ENCODE measurements around the gene TCF4. TPM values are rescaled to one million over a fixed set of nuclear protein-coding genes. Genes with fewer than 3 reads are reported as not detected.
A peak's percentile ranks its signal among the peaks of the same experiment; 100 is the strongest.

The TCF4 gene
- total and polyA plus RNA-seq, 2 experiments from 2014 or later: 77.7 to 89.2 TPM

GRCh38 chr18:55585065-55585919 lies 2.7 kb downstream of the TCF4 start:
- peaks cover 2% of the 10 kb centered on the region for H3K27me3 Mint-ChIP-seq (ENCODE audit: insufficient read depth, low read depth, poor library complexity)
- H3K36me3 Mint-ChIP-seq (ENCODE audit: low read depth): peaks cover 33% of the 10 kb centered on the region
- DNase-seq (ENCODE audit: low spot score): no peak
- TF ChIP-seq STAT1 (IDR thresholded peaks at IDR 0.05; ENCODE audit: unreplicated experiment) (no peak), CREB1 (CRISPR knock-in tag; IDR thresholded peaks at IDR 0.05; ENCODE audit: low read depth) (no peak), ZNF331 (CRISPR knock-in tag; IDR thresholded peaks at IDR 0.05; ENCODE audit: low read depth) (no peak), ZNF114 (CRISPR knock-in tag; IDR thresholded peaks at IDR 0.05) (no peak), EZH2 (IDR thresholded peaks at IDR 0.05; ENCODE audit: low read depth, unreplicated experiment) (no peak), REST (IDR thresholded peaks at IDR 0.05; ENCODE audit: unreplicated experiment) (no peak), POLR2AphosphoS5 (IDR thresholded peaks at IDR 0.05; ENCODE audit: low read depth) (no peak), EZH2phosphoT487 (IDR thresholded peaks at IDR 0.05; ENCODE audit: unreplicated experiment) (no peak), JUNB (IDR thresholded peaks at IDR 0.05; ENCODE audit: unreplicated experiment) (no peak), CTCF (conservative IDR thresholded peaks at IDR 0.05; ENCODE audit: low read depth in 2 of 2) (no peak), NANOG (IDR thresholded peaks at IDR 0.05; ENCODE audit: borderline replicate concordance) (no peak)
- TF ChIP-seq, protein P1, sequence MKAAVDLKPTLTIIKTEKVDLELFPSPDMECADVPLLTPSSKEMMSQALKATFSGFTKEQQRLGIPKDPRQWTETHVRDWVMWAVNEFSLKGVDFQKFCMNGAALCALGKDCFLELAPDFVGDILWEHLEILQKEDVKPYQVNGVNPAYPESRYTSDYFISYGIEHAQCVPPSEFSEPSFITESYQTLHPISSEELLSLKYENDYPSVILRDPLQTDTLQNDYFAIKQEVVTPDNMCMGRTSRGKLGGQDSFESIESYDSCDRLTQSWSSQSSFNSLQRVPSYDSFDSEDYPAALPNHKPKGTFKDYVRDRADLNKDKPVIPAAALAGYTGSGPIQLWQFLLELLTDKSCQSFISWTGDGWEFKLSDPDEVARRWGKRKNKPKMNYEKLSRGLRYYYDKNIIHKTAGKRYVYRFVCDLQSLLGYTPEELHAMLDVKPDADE (IDR thresholded peaks at IDR 0.05): no peak
- TF ChIP-seq, protein P2, sequence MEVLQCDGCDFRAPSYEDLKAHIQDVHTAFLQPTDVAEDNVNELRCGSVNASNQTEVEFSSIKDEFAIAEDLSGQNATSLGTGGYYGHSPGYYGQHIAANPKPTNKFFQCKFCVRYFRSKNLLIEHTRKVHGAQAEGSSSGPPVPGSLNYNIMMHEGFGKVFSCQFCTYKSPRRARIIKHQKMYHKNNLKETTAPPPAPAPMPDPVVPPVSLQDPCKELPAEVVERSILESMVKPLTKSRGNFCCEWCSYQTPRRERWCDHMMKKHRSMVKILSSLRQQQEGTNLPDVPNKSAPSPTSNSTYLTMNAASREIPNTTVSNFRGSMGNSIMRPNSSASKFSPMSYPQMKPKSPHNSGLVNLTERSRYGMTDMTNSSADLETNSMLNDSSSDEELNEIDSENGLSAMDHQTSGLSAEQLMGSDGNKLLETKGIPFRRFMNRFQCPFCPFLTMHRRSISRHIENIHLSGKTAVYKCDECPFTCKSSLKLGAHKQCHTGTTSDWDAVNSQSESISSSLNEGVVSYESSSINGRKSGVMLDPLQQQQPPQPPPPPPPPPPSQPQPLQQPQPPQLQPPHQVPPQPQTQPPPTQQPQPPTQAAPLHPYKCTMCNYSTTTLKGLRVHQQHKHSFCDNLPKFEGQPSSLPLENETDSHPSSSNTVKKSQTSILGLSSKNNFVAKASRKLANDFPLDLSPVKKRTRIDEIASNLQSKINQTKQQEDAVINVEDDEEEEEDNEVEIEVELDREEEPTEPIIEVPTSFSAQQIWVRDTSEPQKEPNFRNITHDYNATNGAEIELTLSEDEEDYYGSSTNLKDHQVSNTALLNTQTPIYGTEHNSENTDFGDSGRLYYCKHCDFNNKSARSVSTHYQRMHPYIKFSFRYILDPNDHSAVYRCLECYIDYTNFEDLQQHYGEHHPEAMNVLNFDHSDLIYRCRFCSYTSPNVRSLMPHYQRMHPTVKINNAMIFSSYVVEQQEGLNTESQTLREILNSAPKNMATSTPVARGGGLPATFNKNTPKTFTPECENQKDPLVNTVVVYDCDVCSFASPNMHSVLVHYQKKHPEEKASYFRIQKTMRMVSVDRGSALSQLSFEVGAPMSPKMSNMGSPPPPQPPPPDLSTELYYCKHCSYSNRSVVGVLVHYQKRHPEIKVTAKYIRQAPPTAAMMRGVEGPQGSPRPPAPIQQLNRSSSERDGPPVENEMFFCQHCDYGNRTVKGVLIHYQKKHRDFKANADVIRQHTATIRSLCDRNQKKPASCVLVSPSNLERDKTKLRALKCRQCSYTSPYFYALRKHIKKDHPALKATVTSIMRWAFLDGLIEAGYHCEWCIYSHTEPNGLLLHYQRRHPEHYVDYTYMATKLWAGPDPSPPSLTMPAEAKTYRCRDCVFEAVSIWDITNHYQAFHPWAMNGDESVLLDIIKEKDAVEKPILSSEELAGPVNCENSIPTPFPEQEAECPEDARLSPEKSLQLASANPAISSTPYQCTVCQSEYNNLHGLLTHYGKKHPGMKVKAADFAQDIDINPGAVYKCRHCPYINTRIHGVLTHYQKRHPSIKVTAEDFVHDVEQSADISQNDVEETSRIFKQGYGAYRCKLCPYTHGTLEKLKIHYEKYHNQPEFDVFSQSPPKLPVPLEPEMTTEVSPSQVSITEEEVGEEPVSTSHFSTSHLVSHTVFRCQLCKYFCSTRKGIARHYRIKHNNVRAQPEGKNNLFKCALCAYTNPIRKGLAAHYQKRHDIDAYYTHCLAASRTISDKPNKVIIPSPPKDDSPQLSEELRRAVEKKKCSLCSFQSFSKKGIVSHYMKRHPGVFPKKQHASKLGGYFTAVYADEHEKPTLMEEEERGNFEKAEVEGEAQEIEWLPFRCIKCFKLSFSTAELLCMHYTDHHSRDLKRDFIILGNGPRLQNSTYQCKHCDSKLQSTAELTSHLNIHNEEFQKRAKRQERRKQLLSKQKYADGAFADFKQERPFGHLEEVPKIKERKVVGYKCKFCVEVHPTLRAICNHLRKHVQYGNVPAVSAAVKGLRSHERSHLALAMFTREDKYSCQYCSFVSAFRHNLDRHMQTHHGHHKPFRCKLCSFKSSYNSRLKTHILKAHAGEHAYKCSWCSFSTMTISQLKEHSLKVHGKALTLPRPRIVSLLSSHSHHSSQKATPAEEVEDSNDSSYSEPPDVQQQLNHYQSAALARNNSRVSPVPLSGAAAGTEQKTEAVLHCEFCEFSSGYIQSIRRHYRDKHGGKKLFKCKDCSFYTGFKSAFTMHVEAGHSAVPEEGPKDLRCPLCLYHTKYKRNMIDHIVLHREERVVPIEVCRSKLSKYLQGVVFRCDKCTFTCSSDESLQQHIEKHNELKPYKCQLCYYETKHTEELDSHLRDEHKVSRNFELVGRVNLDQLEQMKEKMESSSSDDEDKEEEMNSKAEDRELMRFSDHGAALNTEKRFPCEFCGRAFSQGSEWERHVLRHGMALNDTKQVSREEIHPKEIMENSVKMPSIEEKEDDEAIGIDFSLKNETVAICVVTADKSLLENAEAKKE (CRISPR knock-in tag; IDR thresholded peaks at IDR 0.05): no peak
- no peaks in the 10 kb centered on the region; the same call in 2 of the 3 replicates for H3K9me3 Mint-ChIP-seq
- H4K20me1 ChIP-seq (replicated peaks; ENCODE audit: insufficient read depth): no peaks in the 10 kb centered on the region
- H3K4me3 ChIP-seq: peak overlapping the region; percentile 66
- H3K4me1 ChIP-seq (ENCODE audit: insufficient read depth): peaks cover 32% of the 10 kb centered on the region
- peak overlapping the region; percentile 80 for H3K4me2 ChIP-seq
- H3K9me2 ChIP-seq (ENCODE audit: insufficient read depth): no peaks in the 10 kb centered on the region
- H2AFZ ChIP-seq: no peak overlapping the region
- no peaks in the 10 kb centered on the region for H3K36me3 ChIP-seq (ENCODE audit: insufficient read depth)
- H3K79me2 ChIP-seq (replicated peaks; ENCODE audit: insufficient read depth): peaks cover 70% of the 10 kb centered on the region
- H3K4me1 Mint-ChIP-seq: peaks cover 57% of the 10 kb centered on the region
- H3K4me3 Mint-ChIP-seq: peak overlapping the region; percentile 89
- no peaks in the 10 kb centered on the region for H3F3A ChIP-seq (replicated peaks; ENCODE audit: low read depth)
- H3K27ac ChIP-seq (ENCODE audit: low read depth): 0 out of 2 replicates have a peak overlapping the region, but pooled peaks have one; percentile 7
- no peaks in the 10 kb centered on the region for H3K27me3 ChIP-seq (ENCODE audit: insufficient read depth)
- peak overlapping the region; percentile 75 for H3K27ac Mint-ChIP-seq
- ATAC-seq: no peak

All from GM23338 (cell line).